ENCODE data around the gene PLAC9. TPM values are rescaled to one million over a fixed set of nuclear protein-coding genes. Genes with fewer than 3 reads are reported as not detected.
A peak's percentile ranks its signal among the peaks of the same experiment; 100 is the strongest.

The PLAC9 gene
- total RNA-seq, 1 donor from 2014 or later: 125 TPM

GRCh38 chr10:80187465-80188409, 55.2 kb downstream of the PLAC9 start:
- H3K9me3 Mint-ChIP-seq (ENCODE audit: unreplicated experiment): peaks cover 6% of the 10 kb centered on the region
- no peak for DNase-seq (ENCODE audit: extremely low spot score, unreplicated experiment)
- TF ChIP-seq CTCF (IDR thresholded peaks at IDR 0.05): no peak
- H3K4me3 Mint-ChIP-seq (ENCODE audit: unreplicated experiment): no peak overlapping the region
- H3K27ac Mint-ChIP-seq (ENCODE audit: unreplicated experiment): peak overlapping the region; percentile 15
- H3K4me1 Mint-ChIP-seq (ENCODE audit: unreplicated experiment): peaks cover 12% of the 10 kb centered on the region
- no peaks in the 10 kb centered on the region for H3K27me3 Mint-ChIP-seq (ENCODE audit: unreplicated experiment)
- peaks cover 10% of the 10 kb centered on the region for H3K36me3 Mint-ChIP-seq (ENCODE audit: unreplicated experiment)

GRCh38 chr10:80188713-80189112, 56.2 kb downstream of the PLAC9 start:
- no peak for TF ChIP-seq CTCF (IDR thresholded peaks at IDR 0.05)
- Mint-ChIP-seq H3K36me3 (ENCODE audit: unreplicated experiment) (peaks cover 14% of the 10 kb centered on the region), H3K9me3 (ENCODE audit: unreplicated experiment) (peaks cover 10% of the 10 kb centered on the region), H3K27me3 (ENCODE audit: unreplicated experiment) (no peaks in the 10 kb centered on the region), H3K27ac (ENCODE audit: unreplicated experiment) (no peak overlapping the region), H3K4me3 (ENCODE audit: unreplicated experiment) (no peak overlapping the region), H3K4me1 (ENCODE audit: unreplicated experiment) (peaks cover 7% of the 10 kb centered on the region)
- DNase-seq (ENCODE audit: extremely low spot score, unreplicated experiment): no peak

- Mint-ChIP-seq H3K9me3 (ENCODE audit: unreplicated experiment) (peaks cover 10% of the 10 kb centered on the region), H3K36me3 (ENCODE audit: unreplicated experiment) (peaks cover 10% of the 10 kb centered on the region), H3K4me3 (ENCODE audit: unreplicated experiment) (no peak overlapping the region), H3K27ac (ENCODE audit: unreplicated experiment) (no peak overlapping the region), H3K4me1 (ENCODE audit: unreplicated experiment) (peaks cover 31% of the 10 kb centered on the region), H3K27me3 (ENCODE audit: unreplicated experiment) (no peaks in the 10 kb centered on the region)
- no peak for TF ChIP-seq CTCF (IDR thresholded peaks at IDR 0.05)
- DNase-seq (ENCODE audit: extremely low spot score, unreplicated experiment): no peak
Observed at GRCh38 chr10:80191589-80192270, 59.2 kb downstream of the PLAC9 start.

GRCh38 chr10:80192553-80192952, 60.0 kb downstream of the PLAC9 start:
- Mint-ChIP-seq H3K4me3 (ENCODE audit: unreplicated experiment) (no peak overlapping the region), H3K9me3 (ENCODE audit: unreplicated experiment) (peaks cover 10% of the 10 kb centered on the region), H3K4me1 (ENCODE audit: unreplicated experiment) (peaks cover 35% of the 10 kb centered on the region), H3K36me3 (ENCODE audit: unreplicated experiment) (peaks cover 10% of the 10 kb centered on the region), H3K27ac (ENCODE audit: unreplicated experiment) (no peak overlapping the region), H3K27me3 (ENCODE audit: unreplicated experiment) (no peaks in the 10 kb centered on the region)
- DNase-seq (ENCODE audit: extremely low spot score, unreplicated experiment): no peak
- TF ChIP-seq CTCF (IDR thresholded peaks at IDR 0.05): no peak

Measured in osteocyte (in vitro differentiated cells).